Measurements from ENCODE around the gene TNFSF13B. TPM values are rescaled to one million over a fixed set of nuclear protein-coding genes. Genes with fewer than 3 reads are reported as not detected.

Gene TNFSF13B
- polyA plus RNA-seq, 1 of the 3 experiments (the other 2 are of a cell fraction): 0.03 TPM

GRCh38 chr13:108278466-108278865, 8.9 kb downstream of the TNFSF13B start:
- CTCF ChIA-PET: no interaction called here

DNA sequence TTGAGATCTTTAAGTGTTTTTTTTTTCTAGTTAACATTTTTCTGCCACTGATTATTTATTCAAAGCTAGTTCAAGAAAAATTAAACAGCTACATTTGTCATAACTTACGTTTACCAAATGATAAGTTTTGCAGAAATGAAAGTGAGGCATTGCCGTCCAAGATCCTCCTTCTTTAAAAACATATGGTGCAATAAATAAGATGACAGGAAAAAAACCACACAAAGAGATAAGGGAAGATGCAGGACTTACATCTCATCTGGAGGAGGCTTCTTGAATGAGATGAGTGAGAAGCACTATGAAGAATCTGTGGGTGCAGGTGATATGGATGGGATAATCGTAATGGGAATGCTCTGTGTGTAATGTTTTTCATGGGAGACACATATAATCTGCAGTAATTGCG, 12.4 kb downstream of the TNFSF13B start:
- CTCF ChIA-PET: no interaction called here
- H3K79me2 ChIP-seq (ENCODE audit: insufficient read depth): no peaks in the 10 kb centered on the region

More at GRCh38 chr13:108278466-108278865, 8.9 kb downstream of the TNFSF13B start:
- H2AFZ ChIP-seq (ENCODE audit: low read depth): no peak overlapping the region
- no peak overlapping the region for H3K4me2 ChIP-seq
- no peaks in the 10 kb centered on the region for H3K36me3 ChIP-seq (replicated peaks in 1 of 2; ENCODE audit: control insufficient read depth in 1 of 2, insufficient read depth in 2 of 2, low read length in 1 of 2)
- no peak for DNase-seq
- no peaks in the 10 kb centered on the region for H3K79me2 ChIP-seq (ENCODE audit: insufficient read depth)
- no peaks in the 10 kb centered on the region for H3K4me1 ChIP-seq (ENCODE audit: control insufficient read depth in 1 of 2, insufficient read depth in 2 of 2, low read depth in 1 of 2, low read length in 1 of 2)
- TF ChIP-seq TEAD4 (IDR thresholded peaks at IDR 0.05; ENCODE audit: borderline replicate concordance, insufficient read depth): no peak
- POLR2A ChIA-PET: no interaction called here
- H3K9ac ChIP-seq: no peak overlapping the region
- H3K27ac ChIP-seq (ENCODE audit: low read depth in 2 of 2, low read length in 1 of 2): no peak overlapping the region
- H3K9me3 ChIP-seq: no peaks in the 10 kb centered on the region
- H3F3A ChIP-seq (replicated peaks; ENCODE audit: insufficient read depth): no peaks in the 10 kb centered on the region
- WGBS (ENCODE audit: low lambda C conversion rate): 76% methylated on average over 1 of the region's 1 CpG
- no peak overlapping the region for H3K4me3 ChIP-seq (ENCODE audit: low read depth in 2 of 2, low read length in 1 of 2)
- H4K20me1 ChIP-seq (ENCODE audit: insufficient read depth): no peaks in the 10 kb centered on the region
- no peaks in the 10 kb centered on the region for H3K9me2 ChIP-seq
- no peaks in the 10 kb centered on the region for H3K27me3 ChIP-seq (ENCODE audit: insufficient read depth)

More for the DNA sequence above, 12.4 kb downstream of the TNFSF13B start:
- H3F3A ChIP-seq (replicated peaks; ENCODE audit: insufficient read depth): no peaks in the 10 kb centered on the region
- DNase-seq: no peak
- no peak overlapping the region for H3K27ac ChIP-seq (ENCODE audit: low read depth in 2 of 2, low read length in 1 of 2)
- no peaks in the 10 kb centered on the region for H3K27me3 ChIP-seq (ENCODE audit: insufficient read depth)
- H2AFZ ChIP-seq (ENCODE audit: low read depth): no peak overlapping the region
- WGBS (ENCODE audit: low lambda C conversion rate): 44% methylated on average over 4 of the region's 4 CpGs
- H3K4me1 ChIP-seq (ENCODE audit: control insufficient read depth in 1 of 2, insufficient read depth in 2 of 2, low read depth in 1 of 2, low read length in 1 of 2): no peaks in the 10 kb centered on the region
- TF ChIP-seq PBX3 (IDR thresholded peaks at IDR 0.05) (no peak), FOXM1 (IDR thresholded peaks at IDR 0.05; ENCODE audit: low read depth) (no peak), ELF1 (IDR thresholded peaks at IDR 0.05) (no peak), JUND (IDR thresholded peaks at IDR 0.05) (no peak), SIN3A (IDR thresholded peaks at IDR 0.05; ENCODE audit: borderline replicate concordance, low read depth, low read length) (no peak), USF2 (IDR thresholded peaks at IDR 0.05; ENCODE audit: borderline replicate concordance, low read depth, low read length) (no peak), REST (IDR thresholded peaks at IDR 0.05; ENCODE audit: low read depth, low read length) (no peak), EZH2phosphoT487 (IDR thresholded peaks at IDR 0.05; ENCODE audit: borderline replicate concordance, low read depth) (no peak), SMC3 (IDR thresholded peaks at IDR 0.05; ENCODE audit: low read depth, low read length) (no peak), CTCF (IDR thresholded peaks at IDR 0.05) (no peak), POLR2AphosphoS5 (IDR thresholded peaks at IDR 0.05; ENCODE audit: low read depth, low read length) (no peak), FOXJ3 (CRISPR knock-in tag; IDR thresholded peaks at IDR 0.05) (no peak)
- H3K9me3 ChIP-seq: no peaks in the 10 kb centered on the region
- no peak overlapping the region for H3K9ac ChIP-seq
- H3K9me2 ChIP-seq: no peaks in the 10 kb centered on the region
- POLR2A ChIA-PET: no interaction called here
- no peak overlapping the region for H3K4me2 ChIP-seq
- no peak overlapping the region for H3K4me3 ChIP-seq (ENCODE audit: low read depth in 2 of 2, low read length in 1 of 2)
- no peaks in the 10 kb centered on the region for H4K20me1 ChIP-seq (ENCODE audit: insufficient read depth)
- no peaks in the 10 kb centered on the region for H3K36me3 ChIP-seq (replicated peaks in 1 of 2; ENCODE audit: control insufficient read depth in 1 of 2, insufficient read depth in 2 of 2, low read length in 1 of 2)
